GM12878 (cell line): ENCODE measurements around the gene TRPV3. TPM values are rescaled to one million over a fixed set of nuclear protein-coding genes. Genes with fewer than 3 reads are reported as not detected.
"Not testable (repeated sequence)": the region's sequence is repeated elsewhere in the genome, so short reads cannot be mapped to it uniquely, and the experiment has no call there.

Experiments used
- ATAC-seq: fragments of 200-7000 bp; cut with Tn5 transposase; 3 replicates; pipeline ENCODE4 v1.9.1; 2020; ENCODE audit warnings: mild to moderate bottlenecking, moderate library complexity
- BruUV-seq: library from RNA; stranded (reverse); fragments of 400-500 nt; replicated peaks from 2 replicates; lab custom pipeline; 2021; lab: Mats Ljungman, UMichigan
- CTCF ChIA-PET: fragments of 300-600 bp; sonication (Branson Sonifier 250); formaldehyde crosslinking; extraction: SDS; loops from one replicate; lab custom pipeline; 2021; ENCODE audit warnings: inconsistent platforms; lab: Yijun Ruan, JAX
- POLR2A ChIA-PET: fragments of 350-600 bp; formaldehyde crosslinking; extraction: SDS; loops from one replicate; lab custom pipeline; 2021; ENCODE audit warnings: inconsistent platforms; lab: Charles Lee
- RAD21 ChIA-PET: fragments of 300-600 bp; sonication (Branson Sonifier 250); formaldehyde crosslinking; loops from one replicate; lab custom pipeline; 2023; ENCODE audit warnings: antibody characterized with exemption; ENCODE audit not compliant: unreplicated experiment; lab: Charles Lee
- SMC1A ChIA-PET: fragments of 300-600 bp; sonication (Branson Sonifier 250); formaldehyde crosslinking; loops from one replicate; lab custom pipeline; 2023; ENCODE audit not compliant: unreplicated experiment, uncharacterized antibody; lab: Charles Lee
- DNase-seq: peaks from one replicate; pipeline ENCODE4 v3.0.0-alpha.2; 2011; ENCODE audit warnings: low read depth, low spot score
- FAIRE-seq: peaks from 3 replicates; lab custom pipeline; 2011; peaks lifted over from hg19 to GRCh38; lab: Jason Lieb, UNC
- H2AFZ ChIP-seq: 2 replicates; pipeline ENCODE4 v1.6.0; 2011; ENCODE audit warnings: low read depth, low read length, control low read depth; ENCODE audit not compliant: control insufficient read depth
- H3K27ac ChIP-seq: 2 replicates; pipeline ENCODE4 v1.5.1; 2011; ENCODE audit warnings: control low read depth; ENCODE audit not compliant: control insufficient read depth, insufficient read depth
- H3K27me3 ChIP-seq, 2 experiments: replicated peaks in 1 of 2; 2 replicates each; pipeline versions ENCODE4 v1.6.0 to v1.6.1; 2011; ENCODE audit warnings: low read length in 1 of 2; ENCODE audit not compliant: control insufficient read depth in 2 of 2, insufficient read depth in 2 of 2
- H3K36me3 ChIP-seq, 2 experiments: 2 replicates each; pipeline ENCODE4 v1.5.1; 2011; ENCODE audit warnings: low read length in 1 of 2; ENCODE audit not compliant: control insufficient read depth in 2 of 2, insufficient read depth in 2 of 2
- H3K4me1 ChIP-seq: 2 replicates; pipeline ENCODE4 v1.6.1; 2011; ENCODE audit warnings: mild to moderate bottlenecking, low read length, moderate library complexity, mixed read lengths; ENCODE audit not compliant: control insufficient read depth, insufficient read depth
- H3K4me2 ChIP-seq: 2 replicates; pipeline ENCODE4 v1.6.0; 2011; ENCODE audit warnings: control low read depth; ENCODE audit not compliant: control insufficient read depth, insufficient read depth
- H3K4me3 ChIP-seq: fragments of 200-600 bp; sonication (generic); 2 replicates; pipeline ENCODE4 v1.5.1; 2016
- H3K79me2 ChIP-seq: 2 replicates; pipeline ENCODE4 v1.6.0; 2011; ENCODE audit warnings: low read length; ENCODE audit not compliant: control insufficient read depth, insufficient read depth
- H3K9ac ChIP-seq: 2 replicates; pipeline ENCODE4 v1.8.0; 2011; ENCODE audit warnings: low read length, control low read depth, mixed read lengths; ENCODE audit not compliant: control insufficient read depth, insufficient read depth
- H3K9me3 ChIP-seq: replicated peaks from 3 replicates; pipeline ENCODE4 v1.5.1; 2011; ENCODE audit warnings: mild to moderate bottlenecking, low read length; ENCODE audit not compliant: control insufficient read depth, insufficient read depth
- H4K20me1 ChIP-seq: 2 replicates; pipeline ENCODE4 v1.6.0; 2011; ENCODE audit not compliant: control insufficient read depth, insufficient read depth
- CBX3 ChIP-seq: fragments of 200-600 bp; sonication (generic); IDR thresholded peaks from 2 replicates; pipeline ENCODE4 v1.6.1; 2016; ENCODE audit warnings: low read depth, borderline replicate concordance
- CHD2 ChIP-seq: IDR thresholded peaks from 2 replicates; pipeline ENCODE4 v1.6.1; 2011; ENCODE audit warnings: low read depth, low read length, improper control_type of control experiment, borderline replicate concordance
- ELK1 ChIP-seq: IDR thresholded peaks from 2 replicates; pipeline ENCODE4 v1.6.1; 2012; ENCODE audit warnings: low read depth, low read length, improper control_type of control experiment
- GABPA ChIP-seq: IDR thresholded peaks from 2 replicates; pipeline ENCODE4 v1.6.1; 2014; ENCODE audit warnings: antibody characterized with exemption, low read depth, mild to moderate bottlenecking, inconsistent platforms
- HDGF ChIP-seq: fragments of 450-650 bp; IDR thresholded peaks from 2 replicates; pipeline ENCODE4 v1.6.1; 2016; ENCODE audit warnings: antibody characterized with exemption
- JUNB ChIP-seq: IDR thresholded peaks from 2 replicates; pipeline ENCODE4 v1.6.1; 2016; ENCODE audit warnings: antibody characterized with exemption, mild to moderate bottlenecking
- MAX ChIP-seq: IDR thresholded peaks from 2 replicates; pipeline ENCODE4 v1.6.1; 2012; ENCODE audit warnings: low read depth, low read length, improper control_type of control experiment
- MTA3 ChIP-seq: IDR thresholded peaks from 2 replicates; pipeline ENCODE4 v1.6.1; 2012; ENCODE audit warnings: low read length, inconsistent platforms, borderline replicate concordance
- SIX5 ChIP-seq: IDR thresholded peaks from 2 replicates; pipeline ENCODE4 v1.6.1; 2011; ENCODE audit warnings: mild to moderate bottlenecking, low read depth, low read length, moderate library complexity; ENCODE audit not compliant: severe bottlenecking
- SMAD1 ChIP-seq: fragments of 450-650 bp; IDR thresholded peaks from 2 replicates; pipeline ENCODE4 v1.6.1; 2018; ENCODE audit warnings: mild to moderate bottlenecking, low read depth; ENCODE audit not compliant: partially characterized antibody
- SMAD5 ChIP-seq: IDR thresholded peaks from 2 replicates; pipeline ENCODE4 v1.6.1; 2016; ENCODE audit warnings: antibody characterized with exemption, low read depth
- SREBF1 ChIP-seq: IDR thresholded peaks from 2 replicates; pipeline ENCODE4 v1.6.1; 2012; ENCODE audit warnings: mild to moderate bottlenecking, low read length
- TARDBP ChIP-seq: IDR thresholded peaks from 2 replicates; pipeline ENCODE4 v1.6.1; 2016; ENCODE audit warnings: borderline replicate concordance
- TBL1XR1 ChIP-seq: IDR thresholded peaks from 2 replicates; pipeline ENCODE4 v1.6.1; 2012; ENCODE audit warnings: low read depth, low read length, improper control_type of control experiment
- ZNF207 ChIP-seq: fragments of 450-650 bp; IDR thresholded peaks from 2 replicates; pipeline ENCODE4 v1.6.1; 2014; ENCODE audit warnings: antibody characterized with exemption, mild to moderate bottlenecking, borderline replicate concordance
- WGBS: methylation state at CpG from one replicate; pipeline ENCODE4 v1.1.6; 2016; ENCODE audit warnings: low lambda C conversion rate; ENCODE audit not compliant: insufficient replicate concordance, insufficient coverage; ENCODE audit errors: missing lambda C conversion rate; 5-methylcytosine and 5-hydroxymethylcytosine counted together
- in situ Hi-C: fragments of 300-500 bp; cut with MboI; formaldehyde crosslinking; loops from 9 replicates; pipeline ENCODE4 v1.14.3; 2018; ENCODE audit warnings: mixed read lengths
- intact Hi-C: fragments of 100-400 bp; cut with micrococcal nuclease; formaldehyde crosslinking; loops from one replicate; pipeline ENCODE4 v1.14.2; 2022; ENCODE audit not compliant: unreplicated experiment
- polyA plus RNA-seq, 11 experiments: library from polyadenylated mRNA; depleted of rRNA in 4 of 11; unstranded in 6 of 11; stranded (reverse) in 5 of 11; fragments of >200 nt; fragmentation: Nextera tagmentation in 4 of 11; fragmentation: Illumina TruSeq in 1 of 11; extraction: Ambion mirVana in 4 of 11; extraction: Trizol in 1 of 11; gene quantifications; 1 replicate in 1 of 11; 2 replicates in 10 of 11; pipeline versions ENCODE4 v1.2.1 to v1.2.3, GENCODE V29; 2011 to 2016; ENCODE audit warnings: inconsistent platforms in 2 of 11, missing spikeins in 2 of 11, low read depth in 1 of 11
- total RNA-seq, 4 experiments: library from RNA; depleted of rRNA in 3 of 4; stranded (reverse); fragments of >200 nt in 3 of 4; fragmentation: Illumina TruSeq in 1 of 4; extraction: Trizol in 1 of 4; gene quantifications; 2 replicates each; pipeline versions ENCODE4 v1.2.1 to v1.2.3, GENCODE V29; 2013 to 2021

The TRPV3 gene
- total and polyA plus RNA-seq, 10 of the 15 experiments (the other 5 are each of a cell fraction or from before 2014, with no cell fraction given), result 0.52 to 12.0 (median 2.7) TPM

- TF ChIP-seq SMAD1, result no peak
- no peak for TF ChIP-seq SMAD5
- TF ChIP-seq ZNF207, result no peak
- no peak for TF ChIP-seq CBX3
- TF ChIP-seq JUNB, result no peak
These were observed 31.1 kb downstream of the TRPV3 start (continued) for GRCh38 chr17:3526491-3526890.

GRCh38 chr17:3524024-3524423, 33.6 kb downstream of the TRPV3 start:
- POLR2A ChIA-PET, result no interaction called here
- Histone ChIP-seq H3K4me3 (no peak overlapping the region), H3K4me2 (no peak overlapping the region), H2AFZ (no peak overlapping the region), H3K9me3 (no peaks in the 10 kb centered on the region), H3K27ac (no peak overlapping the region), H3K9ac (no peak overlapping the region), H3K4me1 (no peaks in the 10 kb centered on the region), H4K20me1 (no peaks in the 10 kb centered on the region; the same call in 1 of the 2 replicates), H3K27me3 (no peaks in the 10 kb centered on the region), H3K36me3 (no peaks in the 10 kb centered on the region; a peak in 1 of 4 replicates), H3K79me2 (no peaks in the 10 kb centered on the region)
- no peak for TF ChIP-seq GABPA
- no peak for TF ChIP-seq MAX
- no peak for TF ChIP-seq JUNB
- no peak for TF ChIP-seq HDGF
- TF ChIP-seq TBL1XR1, result no peak
- TF ChIP-seq SIX5, result no peak
- no peak for TF ChIP-seq MTA3
- no peak for TF ChIP-seq SREBF1
- TF ChIP-seq SMAD1, result no peak
- TF ChIP-seq ELK1, result no peak
- TF ChIP-seq CHD2, result no peak
- TF ChIP-seq TARDBP, result no peak
- WGBS, result 91% methylated on average over 13 of the region's 13 CpGs
- no peak for DNase-seq
- intact Hi-C loops (no loop called here), in situ Hi-C loops (no loop called here)
- RAD21 ChIA-PET, result no interaction called here
- SMC1A ChIA-PET, result no interaction called here
- FAIRE-seq, result no peak
- no peak for ATAC-seq
- no TSS peak for BruUV-seq
- CTCF ChIA-PET, result no interaction called here

- H3K27ac ChIP-seq, intact Hi-C loops, in situ Hi-C loops, H3K9ac ChIP-seq, DNase-seq, H3K79me2 ChIP-seq, H3K9me3 ChIP-seq, SMC1A ChIA-PET, FAIRE-seq, ATAC-seq, H3K4me2 ChIP-seq, H3K4me3 ChIP-seq, H3K4me1 ChIP-seq, RAD21 ChIA-PET, H4K20me1 ChIP-seq, BruUV-seq, CTCF ChIA-PET, POLR2A ChIA-PET, H3K36me3 ChIP-seq, H3K27me3 ChIP-seq, H2AFZ ChIP-seq: not testable (repeated sequence)
- 92% methylated on average over 4 of the region's 4 CpGs for WGBS
These were observed 38.1 kb downstream of the TRPV3 start for GRCh38 chr17:3519472-3519871.
